ENCODE results near the gene DSTN. TPM values are rescaled to one million over a fixed set of nuclear protein-coding genes. Genes with fewer than 3 reads are reported as not detected.

Gene DSTN
- total RNA-seq, 1 donor from 2014 or later = 149 TPM

- Histone ChIP-seq H3K36me3 (ENCODE audit: control insufficient read depth, insufficient read depth, low read length) (peaks cover 38% of the 10 kb centered on the region), H3K27me3 (ENCODE audit: control insufficient read depth, insufficient read depth, low read length) (no peaks in the 10 kb centered on the region), H3K4me3 (ENCODE audit: low read depth, low read length) (no peak overlapping the region)
- DNase-seq (ENCODE audit: low read depth) (no peak), FAIRE-seq (no peak)
- TF ChIP-seq CTCF (IDR thresholded peaks at IDR 0.05; ENCODE audit: insufficient read depth, low read length, severe bottlenecking) = no peak
Observed at GRCh38 chr20:17617868-17618672, 48.2 kb downstream of the DSTN start.

- peaks cover 41% of the 10 kb centered on the region for H3K36me3 ChIP-seq (ENCODE audit: control insufficient read depth, insufficient read depth, low read length)
- H3K4me3 ChIP-seq (ENCODE audit: low read depth, low read length) = no peak overlapping the region
- H3K27me3 ChIP-seq (ENCODE audit: control insufficient read depth, insufficient read depth, low read length) = no peaks in the 10 kb centered on the region
- no peak for TF ChIP-seq CTCF (IDR thresholded peaks at IDR 0.05; ENCODE audit: insufficient read depth, low read length, severe bottlenecking)
- no peak for FAIRE-seq
- no peak for DNase-seq (ENCODE audit: low read depth)
Observed at GRCh38 chr20:17618673-17619013, 48.8 kb downstream of the DSTN start.

GRCh38 chr20:17619351-17620093, 49.6 kb downstream of the DSTN start:
- no peak for TF ChIP-seq CTCF (IDR thresholded peaks at IDR 0.05; ENCODE audit: insufficient read depth, low read length, severe bottlenecking)
- no peak for DNase-seq (ENCODE audit: low read depth)
- FAIRE-seq = no peak
- H3K36me3 ChIP-seq (ENCODE audit: control insufficient read depth, insufficient read depth, low read length) = peaks cover 46% of the 10 kb centered on the region
- no peak overlapping the region for H3K4me3 ChIP-seq (ENCODE audit: low read depth, low read length)
- H3K27me3 ChIP-seq (ENCODE audit: control insufficient read depth, insufficient read depth, low read length) = no peaks in the 10 kb centered on the region

GRCh38 chr20:17620371-17621228, 50.7 kb downstream of the DSTN start:
- H3K4me3 ChIP-seq (ENCODE audit: low read depth, low read length) = no peak overlapping the region
- H3K36me3 ChIP-seq (ENCODE audit: control insufficient read depth, insufficient read depth, low read length) = peaks cover 54% of the 10 kb centered on the region
- no peak for TF ChIP-seq CTCF (IDR thresholded peaks at IDR 0.05; ENCODE audit: insufficient read depth, low read length, severe bottlenecking)
- no peak for DNase-seq (ENCODE audit: low read depth)
- no peak for FAIRE-seq
- no peaks in the 10 kb centered on the region for H3K27me3 ChIP-seq (ENCODE audit: control insufficient read depth, insufficient read depth, low read length)

- DNase-seq (ENCODE audit: low read depth) (no peak), FAIRE-seq (no peak)
- H3K27me3 ChIP-seq (ENCODE audit: control insufficient read depth, insufficient read depth, low read length) = no peaks in the 10 kb centered on the region
- no peak overlapping the region for H3K4me3 ChIP-seq (ENCODE audit: low read depth, low read length)
- TF ChIP-seq CTCF (IDR thresholded peaks at IDR 0.05; ENCODE audit: insufficient read depth, low read length, severe bottlenecking) = no peak
- H3K36me3 ChIP-seq (ENCODE audit: control insufficient read depth, insufficient read depth, low read length) = peaks cover 55% of the 10 kb centered on the region
Observed at GRCh38 chr20:17621229-17621968, 51.5 kb downstream of the DSTN start.
